Measurements from ENCODE around the gene PLEKHM3. TPM values are rescaled to one million over a fixed set of nuclear protein-coding genes. Genes with fewer than 3 reads are reported as not detected.

Gene PLEKHM3
- polyA plus RNA-seq, 1 experiment, result 7.0 TPM

DNA sequence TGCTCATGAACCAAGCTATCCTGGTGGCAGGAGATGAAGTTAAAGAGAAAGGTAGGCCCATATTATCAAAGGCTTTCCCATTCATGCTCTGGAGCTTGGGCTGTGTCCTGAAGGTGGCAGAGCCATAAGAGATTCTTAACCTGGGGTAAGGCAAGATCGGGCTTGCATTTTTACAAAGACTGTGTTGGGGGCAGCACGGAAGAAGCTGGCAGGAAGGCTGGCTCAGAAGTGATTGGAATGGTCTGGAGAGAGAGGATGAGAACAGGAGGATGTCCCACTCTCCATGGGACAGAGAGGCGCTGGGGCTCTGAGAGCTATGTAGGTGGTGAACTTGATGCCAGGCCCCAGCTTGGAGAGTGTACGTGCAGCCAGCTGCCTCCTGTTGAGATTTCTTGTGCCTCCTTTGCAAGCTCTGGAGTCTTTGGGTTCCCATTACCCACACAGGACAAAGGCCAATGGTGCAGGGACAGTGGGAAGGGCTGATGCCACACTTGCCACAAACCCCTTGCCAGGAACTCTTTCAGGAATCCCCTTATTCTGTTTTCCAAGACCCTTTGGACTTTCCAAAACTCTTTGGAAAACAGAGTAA, 215.0 kb downstream of the PLEKHM3 start:
- CTCF ChIA-PET, result no interaction called here
- POLR2A ChIA-PET, result no interaction called here
- H3K4me3 ChIP-seq (ENCODE audit: low read depth, low read length), result no peak overlapping the region
- H3K27me3 ChIP-seq (ENCODE audit: control insufficient read depth, insufficient read depth, low read length), result no peaks in the 10 kb centered on the region
- no peaks in the 10 kb centered on the region; the same call in 1 of the 2 replicates for H3K9me3 ChIP-seq (ENCODE audit: control insufficient read depth, insufficient read depth, low read length)
- DNase-seq (ENCODE audit: low read depth, low spot score), result no peak
- TF ChIP-seq, protein P1, sequence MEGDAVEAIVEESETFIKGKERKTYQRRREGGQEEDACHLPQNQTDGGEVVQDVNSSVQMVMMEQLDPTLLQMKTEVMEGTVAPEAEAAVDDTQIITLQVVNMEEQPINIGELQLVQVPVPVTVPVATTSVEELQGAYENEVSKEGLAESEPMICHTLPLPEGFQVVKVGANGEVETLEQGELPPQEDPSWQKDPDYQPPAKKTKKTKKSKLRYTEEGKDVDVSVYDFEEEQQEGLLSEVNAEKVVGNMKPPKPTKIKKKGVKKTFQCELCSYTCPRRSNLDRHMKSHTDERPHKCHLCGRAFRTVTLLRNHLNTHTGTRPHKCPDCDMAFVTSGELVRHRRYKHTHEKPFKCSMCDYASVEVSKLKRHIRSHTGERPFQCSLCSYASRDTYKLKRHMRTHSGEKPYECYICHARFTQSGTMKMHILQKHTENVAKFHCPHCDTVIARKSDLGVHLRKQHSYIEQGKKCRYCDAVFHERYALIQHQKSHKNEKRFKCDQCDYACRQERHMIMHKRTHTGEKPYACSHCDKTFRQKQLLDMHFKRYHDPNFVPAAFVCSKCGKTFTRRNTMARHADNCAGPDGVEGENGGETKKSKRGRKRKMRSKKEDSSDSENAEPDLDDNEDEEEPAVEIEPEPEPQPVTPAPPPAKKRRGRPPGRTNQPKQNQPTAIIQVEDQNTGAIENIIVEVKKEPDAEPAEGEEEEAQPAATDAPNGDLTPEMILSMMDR (IDR thresholded peaks at IDR 0.05; ENCODE audit: low read depth, low read length), result no peak
- H3K27ac ChIP-seq (ENCODE audit: low read depth, low read length), result no peak overlapping the region

DNA sequence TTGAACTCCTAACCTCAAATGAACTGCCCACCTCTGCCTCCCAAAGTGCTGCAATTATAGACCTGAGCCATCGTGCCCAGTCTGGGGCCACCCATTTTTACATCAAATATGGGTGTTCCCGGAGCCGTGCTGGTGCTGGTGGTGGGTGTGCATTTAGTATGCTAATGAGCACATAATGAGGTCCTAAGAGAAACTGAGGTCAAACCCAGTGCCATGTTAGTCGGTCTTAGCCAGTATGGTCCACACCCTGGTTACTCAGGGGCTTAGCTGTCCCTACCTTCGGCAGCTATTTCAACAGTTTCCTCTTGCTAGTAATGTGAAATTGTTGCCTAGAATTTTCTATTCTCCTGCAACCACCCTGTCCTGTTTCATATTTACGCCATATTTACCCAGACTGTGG, 217.2 kb downstream of the PLEKHM3 start:
- ChIA-PET CTCF (no interaction called here), POLR2A (no interaction called here)
- Histone ChIP-seq H3K27me3 (ENCODE audit: control insufficient read depth, insufficient read depth, low read length) (no peaks in the 10 kb centered on the region), H3K9me3 (ENCODE audit: control insufficient read depth, insufficient read depth, low read length) (no peaks in the 10 kb centered on the region; the same call in 1 of the 2 replicates), H3K4me3 (ENCODE audit: low read depth, low read length) (no peak overlapping the region), H3K27ac (ENCODE audit: low read depth, low read length) (no peak overlapping the region)
- TF ChIP-seq, protein P1 (IDR thresholded peaks at IDR 0.05; ENCODE audit: low read depth, low read length), result no peak
- DNase-seq (ENCODE audit: low read depth, low spot score), result no peak

DNA sequence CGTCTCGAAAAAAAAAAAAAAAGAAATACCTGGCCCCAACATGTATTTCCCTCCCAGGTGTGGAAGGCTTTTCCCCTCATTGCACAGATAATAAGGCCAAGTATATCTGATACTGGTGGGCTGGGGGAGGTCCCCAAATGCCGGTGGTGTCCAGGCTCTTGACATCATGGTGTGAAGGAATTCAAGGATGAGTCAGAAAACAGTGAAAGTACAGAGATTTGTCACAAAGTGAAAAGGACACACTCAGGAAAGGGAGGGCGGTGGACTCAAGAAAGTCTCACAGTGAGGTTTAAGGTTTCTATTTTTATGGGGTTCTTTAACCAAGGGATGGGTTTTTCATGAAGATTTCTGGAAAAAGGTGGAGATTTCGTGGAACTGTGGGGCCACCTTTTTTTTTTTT, 217.8 kb downstream of the PLEKHM3 start:
- Histone ChIP-seq H3K27ac (ENCODE audit: low read depth, low read length) (no peak overlapping the region), H3K27me3 (ENCODE audit: control insufficient read depth, insufficient read depth, low read length) (no peaks in the 10 kb centered on the region), H3K9me3 (ENCODE audit: control insufficient read depth, insufficient read depth, low read length) (no peaks in the 10 kb centered on the region; the same call in 1 of the 2 replicates), H3K4me3 (ENCODE audit: low read depth, low read length) (no peak overlapping the region)
- TF ChIP-seq, protein P1 (IDR thresholded peaks at IDR 0.05; ENCODE audit: low read depth, low read length), result no peak
- no peak for DNase-seq (ENCODE audit: low read depth, low spot score)
- POLR2A ChIA-PET, result no interaction called here
- CTCF ChIA-PET, result no interaction called here

DNA sequence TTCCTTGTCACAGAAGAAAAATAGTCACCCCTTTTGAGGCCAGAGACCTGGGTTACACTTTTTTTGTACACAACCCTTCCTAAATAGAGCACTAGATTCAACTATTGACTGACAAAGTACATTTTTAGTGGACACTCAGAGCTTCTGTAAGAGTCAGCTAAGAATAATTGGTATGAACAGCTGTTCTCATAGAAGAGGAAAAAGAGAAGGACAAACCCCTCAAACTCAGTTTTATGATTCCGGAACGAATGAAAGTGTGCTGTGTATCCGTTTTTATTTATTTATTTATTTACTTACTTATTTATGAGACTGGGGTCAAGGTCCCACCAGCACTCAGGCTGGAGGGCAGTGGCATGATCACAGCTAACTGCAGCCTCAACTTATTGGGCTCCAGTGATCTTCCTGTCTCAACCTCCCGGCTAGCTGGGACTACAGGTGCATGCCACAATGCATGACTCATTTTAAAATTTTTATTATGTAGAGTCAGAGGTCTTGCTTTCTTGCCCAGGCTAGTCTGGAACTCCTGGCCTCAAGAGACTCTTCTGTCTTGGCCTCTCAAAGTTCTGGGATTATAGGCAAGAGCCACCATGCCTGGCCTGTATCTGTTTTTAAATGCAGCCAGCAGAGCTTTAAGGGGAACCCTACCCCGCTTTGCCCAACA, 219.6 kb downstream of the PLEKHM3 start:
- Histone ChIP-seq H3K27ac (ENCODE audit: low read depth, low read length) (no peak overlapping the region), H3K4me3 (ENCODE audit: low read depth, low read length) (no peak overlapping the region), H3K9me3 (ENCODE audit: control insufficient read depth, insufficient read depth, low read length) (no peaks in the 10 kb centered on the region), H3K27me3 (ENCODE audit: control insufficient read depth, insufficient read depth, low read length) (no peaks in the 10 kb centered on the region)
- TF ChIP-seq, protein P1 (IDR thresholded peaks at IDR 0.05; ENCODE audit: low read depth, low read length), result no peak
- ChIA-PET CTCF (no interaction called here), POLR2A (interaction anchor here (0.7 kb wide), 1 partner anchor 180 kb away, joined by 3 read pairs; no protein-coding TSS in a partner anchor)
- no peak for DNase-seq (ENCODE audit: low read depth, low spot score)

DNA sequence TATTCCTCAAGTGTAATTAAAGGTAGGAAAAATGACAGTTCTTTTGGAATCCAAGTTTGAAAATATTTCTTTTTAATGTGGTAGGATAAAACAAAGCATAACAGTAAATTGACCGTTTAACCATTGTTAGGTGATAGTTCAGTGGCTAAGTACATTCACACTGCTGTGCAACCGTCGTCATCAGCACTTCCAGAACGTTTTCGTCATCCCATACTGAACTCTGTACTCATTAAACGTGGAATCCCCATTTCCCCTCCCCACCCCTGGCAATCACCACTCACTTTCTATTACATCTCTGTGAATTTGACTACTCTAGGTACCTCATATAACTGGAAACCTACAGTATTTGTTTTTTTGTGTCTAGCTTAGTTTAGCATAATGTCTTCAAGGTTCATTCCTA, 222.7 kb downstream of the PLEKHM3 start:
- POLR2A ChIA-PET, result no interaction called here
- Histone ChIP-seq H3K4me3 (ENCODE audit: low read depth, low read length) (no peak overlapping the region), H3K27me3 (ENCODE audit: control insufficient read depth, insufficient read depth, low read length) (no peaks in the 10 kb centered on the region), H3K9me3 (ENCODE audit: control insufficient read depth, insufficient read depth, low read length) (no peaks in the 10 kb centered on the region), H3K27ac (ENCODE audit: low read depth, low read length) (no peak overlapping the region)
- DNase-seq (ENCODE audit: low read depth, low spot score), result no peak
- CTCF ChIA-PET, result interaction anchor here (0.7 kb wide), 1 partner anchor 16 kb away, joined by 6 read pairs; no protein-coding TSS in a partner anchor
- TF ChIP-seq, protein P1 (IDR thresholded peaks at IDR 0.05; ENCODE audit: low read depth, low read length), result no peak

All from AG04450 (cell line).